NCI-H2196 treated with DMSO at 0.1 percent for 48 hours (cell line): ENCODE measurements around the gene RSBN1L.

Source experiments
- DNase-seq: peaks from one replicate; lab custom pipeline; 2025; ENCODE audit not compliant: unreplicated experiment; lab: John Stamatoyannopoulos, UW

Gene RSBN1L

GRCh38 chr7:77799078-77799964, 103.1 kb downstream of the RSBN1L start:
- DNase-seq: no peak

GRCh38 chr7:77800158-77800557, 103.9 kb downstream of the RSBN1L start:
- DNase-seq: no peak

- DNase-seq: no peak
These were observed 104.5 kb downstream of the RSBN1L start for GRCh38 chr7:77800730-77801129.

GRCh38 chr7:77802557-77803405, 106.5 kb downstream of the RSBN1L start:
- no peak for DNase-seq

GRCh38 chr7:77806425-77806824, 110.2 kb downstream of the RSBN1L start:
- DNase-seq: no peak

- DNase-seq: no peak
These were observed 112.3 kb downstream of the RSBN1L start for GRCh38 chr7:77808517-77808916.

- no peak for DNase-seq
These were observed 115.4 kb downstream of the RSBN1L start for GRCh38 chr7:77811516-77812289.

GRCh38 chr7:77812290-77812685, 116.0 kb downstream of the RSBN1L start:
- DNase-seq: no peak

- DNase-seq: no peak
These were observed 116.9 kb downstream of the RSBN1L start for GRCh38 chr7:77813180-77813579.

GRCh38 chr7:77819021-77819420, 122.8 kb downstream of the RSBN1L start:
- DNase-seq: no peak

- DNase-seq: no peak
These were observed 124.7 kb downstream of the RSBN1L start for GRCh38 chr7:77820967-77821366.

GRCh38 chr7:77822269-77822668, 126.0 kb downstream of the RSBN1L start:
- DNase-seq: no peak

- no peak for DNase-seq
These were observed 127.5 kb downstream of the RSBN1L start for GRCh38 chr7:77823787-77824186.

GRCh38 chr7:77824636-77825035, 128.4 kb downstream of the RSBN1L start:
- DNase-seq: no peak

- no peak for DNase-seq
These were observed 128.9 kb downstream of the RSBN1L start for GRCh38 chr7:77825131-77825530.

- no peak for DNase-seq
These were observed 130.0 kb downstream of the RSBN1L start for GRCh38 chr7:77826300-77826699.

- DNase-seq: no peak
These were observed 131.7 kb downstream of the RSBN1L start for GRCh38 chr7:77827999-77828398.

- no peak for DNase-seq
These were observed 134.5 kb downstream of the RSBN1L start for GRCh38 chr7:77830649-77831355.

- DNase-seq: no peak
These were observed 135.2 kb downstream of the RSBN1L start for GRCh38 chr7:77831481-77831880.

- DNase-seq: no peak
These were observed 135.7 kb downstream of the RSBN1L start for GRCh38 chr7:77831953-77832352.
